Measurements from ENCODE around the gene PRKAR1B.
"Not testable (repeated sequence)": the region's sequence is repeated elsewhere in the genome, so short reads cannot be mapped to it uniquely, and the experiment has no call there.

Gene PRKAR1B

GRCh38 chr7:753190-753589 lies 26.1 kb upstream of the PRKAR1B start:
- DNase-seq (ENCODE audit: low read depth in 2 of 2): no peak
- no peak for TF ChIP-seq CTCF (IDR thresholded peaks at IDR 0.05; ENCODE audit: low read depth, low read length)
- H3K4me3 ChIP-seq (replicated peaks in 1 of 2; ENCODE audit: low read depth in 2 of 2, low read length in 2 of 2): no peak overlapping the region

- not testable (repeated sequence) for H3K4me3 ChIP-seq (replicated peaks in 1 of 2; ENCODE audit: low read depth in 2 of 2, low read length in 2 of 2)
Observed at GRCh38 chr7:752256-752655, 25.2 kb upstream of the PRKAR1B start.

GRCh38 chr7:751826-752225 lies 24.7 kb upstream of the PRKAR1B start:
- DNase-seq (ENCODE audit: low read depth in 2 of 2): no peak
- H3K4me3 ChIP-seq (replicated peaks in 1 of 2; ENCODE audit: low read depth in 2 of 2, low read length in 2 of 2): no peak overlapping the region
- no peak for TF ChIP-seq CTCF (IDR thresholded peaks at IDR 0.05; ENCODE audit: low read depth, low read length)

More at GRCh38 chr7:752256-752655, 25.2 kb upstream of the PRKAR1B start:
- not testable (repeated sequence) for DNase-seq (ENCODE audit: low read depth in 2 of 2)

GRCh38 chr7:750111-750905 lies 23.2 kb upstream of the PRKAR1B start:
- no peak for DNase-seq (ENCODE audit: low read depth in 2 of 2)
- TF ChIP-seq CTCF (IDR thresholded peaks at IDR 0.05; ENCODE audit: low read depth, low read length): no peak

GRCh38 chr7:749140-749551 lies 22.1 kb upstream of the PRKAR1B start:
- peak; percentile 52 to 60 for DNase-seq (ENCODE audit: low read depth in 2 of 2)

More at GRCh38 chr7:750111-750905, 23.2 kb upstream of the PRKAR1B start:
- H3K4me3 ChIP-seq (replicated peaks in 1 of 2; ENCODE audit: low read depth in 2 of 2, low read length in 2 of 2): no peak overlapping the region

GRCh38 chr7:748446-748845 lies 21.4 kb upstream of the PRKAR1B start:
- no peak for DNase-seq (ENCODE audit: low read depth in 2 of 2)
- no peak overlapping the region for H3K4me3 ChIP-seq (replicated peaks in 1 of 2; ENCODE audit: low read depth in 2 of 2, low read length in 2 of 2)
- no peak for TF ChIP-seq CTCF (IDR thresholded peaks at IDR 0.05; ENCODE audit: low read depth, low read length)

More at GRCh38 chr7:749140-749551, 22.1 kb upstream of the PRKAR1B start:
- no peak for TF ChIP-seq CTCF (IDR thresholded peaks at IDR 0.05; ENCODE audit: low read depth, low read length)
- H3K4me3 ChIP-seq (replicated peaks in 1 of 2; ENCODE audit: low read depth in 2 of 2, low read length in 2 of 2): no peak overlapping the region

- H3K4me3 ChIP-seq (replicated peaks in 1 of 2; ENCODE audit: low read depth in 2 of 2, low read length in 2 of 2): no peak overlapping the region
- no peak for TF ChIP-seq CTCF (IDR thresholded peaks at IDR 0.05; ENCODE audit: low read depth, low read length)
- DNase-seq (ENCODE audit: low read depth in 2 of 2): no peak
Observed at GRCh38 chr7:747186-747585, 20.1 kb upstream of the PRKAR1B start.
